Panc1 (cell line): ENCODE data around the gene PRRT4. TPM values are rescaled to one million over a fixed set of nuclear protein-coding genes. Genes with fewer than 3 reads are reported as not detected.
A peak's percentile ranks its signal among the peaks of the same experiment; 100 is the strongest.

ENCODE experiments used
- ATAC-seq: fragments of 200-7000 bp; cut with Tn5 transposase; 2 replicates; pipeline ENCODE4 v1.9.1; 2020; ENCODE audit warnings: mild to moderate bottlenecking, moderate library complexity
- BruUV-seq: library from RNA; stranded (reverse); fragments of 400-500 nt; replicated peaks from 2 replicates; lab custom pipeline; 2021; lab: Mats Ljungman, UMichigan
- CTCF ChIA-PET: fragments of 300-600 bp; sonication (Branson Sonifier 250); formaldehyde crosslinking; loops from one replicate; lab custom pipeline; 2022; ENCODE audit warnings: antibody characterized with exemption; lab: Charles Lee
- POLR2A ChIA-PET: fragments of 300-600 bp; sonication (Branson Sonifier 250); formaldehyde crosslinking; loops from one replicate; lab custom pipeline; 2022; ENCODE audit warnings: antibody characterized with exemption; lab: Charles Lee
- DNase-seq: peaks from one replicate; pipeline ENCODE4 v3.0.0-alpha.2; 2010; ENCODE audit warnings: low read depth, low spot score
- H3K27ac ChIP-seq: 2 replicates; pipeline ENCODE4 v1.5.1; 2011; ENCODE audit warnings: mild to moderate bottlenecking, low read length, inconsistent platforms
- H3K27me3 ChIP-seq: fragments of 200-500 bp; sonication (Bioruptor generic); 2 replicates; pipeline ENCODE4 v1.6.0; 2014; ENCODE audit warnings: low read length, inconsistent platforms; ENCODE audit not compliant: control insufficient read depth, insufficient read depth
- H3K36me3 ChIP-seq: fragments of 200-500 bp; sonication (Bioruptor generic); 2 replicates; pipeline ENCODE4 v1.5.1; 2014; ENCODE audit warnings: inconsistent platforms, mild to moderate bottlenecking, low read length, moderate library complexity; ENCODE audit not compliant: control insufficient read depth, insufficient read depth
- H3K4me1 ChIP-seq: 2 replicates; pipeline ENCODE4 v1.5.1; 2011; ENCODE audit warnings: inconsistent platforms, mild to moderate bottlenecking, low read length, moderate library complexity; ENCODE audit not compliant: control insufficient read depth, insufficient read depth
- H3K4me3 ChIP-seq, 2 experiments: 2 replicates each; pipeline ENCODE4 v1.5.1; 2011 to 2012; ENCODE audit warnings: low read depth in 2 of 2, low read length in 2 of 2, mild to moderate bottlenecking in 2 of 2, inconsistent platforms in 1 of 2, moderate library complexity in 1 of 2
- H3K9me3 ChIP-seq: fragments of 200-500 bp; sonication (Bioruptor generic); 2 replicates; pipeline ENCODE4 v1.5.1; 2014; ENCODE audit warnings: low read depth, mild to moderate bottlenecking, inconsistent platforms, low read length, moderate library complexity; ENCODE audit not compliant: control insufficient read depth, insufficient read depth
- CTCF ChIP-seq: fragments of 450-650 bp; IDR thresholded peaks from 2 replicates; pipeline ENCODE4 v1.5.1; 2017; ENCODE audit warnings: mild to moderate bottlenecking
- POLR2AphosphoS5 ChIP-seq: IDR thresholded peaks from 2 replicates; pipeline ENCODE4 v1.6.1; 2012; ENCODE audit warnings: mild to moderate bottlenecking, low read depth, low read length, moderate library complexity
- REST ChIP-seq, 2 experiments: IDR thresholded peaks; 2 replicates each; pipeline ENCODE4 v1.6.1; 2011 to 2012; ENCODE audit warnings: low read depth in 2 of 2, control low read depth in 1 of 2, low read length in 1 of 2, mild to moderate bottlenecking in 1 of 2, moderate library complexity in 1 of 2; ENCODE audit not compliant: insufficient read depth in 1 of 2
- SIN3A ChIP-seq: IDR thresholded peaks from 2 replicates; pipeline ENCODE4 v1.6.1; 2012; ENCODE audit warnings: low read depth, mild to moderate bottlenecking, low read length, moderate library complexity, borderline replicate concordance; ENCODE audit not compliant: insufficient read depth
- TCF7L2 ChIP-seq: IDR thresholded peaks from 2 replicates; pipeline ENCODE4 v1.6.1; 2011; ENCODE audit warnings: mild to moderate bottlenecking, low read depth, low read length, inconsistent platforms
- in situ Hi-C: cut with HindIII; loops from 2 replicates; pipeline ENCODE4 v1.10.0; 2016; ENCODE audit warnings: low sequenced_read_pairs, low pct_unique_long_range_greater_than_20kb
- intact Hi-C: fragments of 100-400 bp; cut with micrococcal nuclease; formaldehyde crosslinking; loops from one replicate; pipeline ENCODE4 v1.10.0; 2022; ENCODE audit not compliant: unreplicated experiment
- total RNA-seq: library from RNA; stranded (reverse); gene quantifications from one replicate; pipeline ENCODE4 v1.2.1, GENCODE V29; 2021; ENCODE audit not compliant: unreplicated experiment

The PRRT4 gene
- total RNA-seq, 1 experiment from 2014 or later = 0.77 TPM

- Histone ChIP-seq H3K27me3 (peaks cover 15% of the 10 kb centered on the region), H3K36me3 (no peaks in the 10 kb centered on the region), H3K4me3 (peak overlapping the region in 1 of 2 experiments; percentile 4; a peak in 1 of 4 replicates), H3K27ac (no peak overlapping the region), H3K4me1 (no peaks in the 10 kb centered on the region; the same call in 1 of the 2 replicates), H3K9me3 (no peaks in the 10 kb centered on the region)
- DNase-seq = no peak
- ChIA-PET CTCF (no interaction called here), POLR2A (interaction anchor here (0.5 kb wide), 1 partner anchor 9 kb away, joined by 3 read pairs; no protein-coding TSS in a partner anchor)
- in situ Hi-C loops (no loop called here), intact Hi-C loops (no loop called here)
- no peak for ATAC-seq
- TF ChIP-seq POLR2AphosphoS5 (no peak), REST (IDR thresholded peaks at IDR 0.05; ENCODE audit: insufficient read depth in 1 of 2, low read depth in 2 of 2, low read length in 1 of 2) (no peak)
- no TSS peak for BruUV-seq
These were observed 1.6 kb downstream of the PRRT4 start for GRCh38 chr7:128359939-128360338.

GRCh38 chr7:128359336-128359735 lies 2.2 kb downstream of the PRRT4 start:
- intact Hi-C loops = no loop called here
- no peaks in the 10 kb centered on the region for H3K36me3 ChIP-seq
- TF ChIP-seq SIN3A (no peak), POLR2AphosphoS5 (no peak), CTCF (no peak), REST (IDR thresholded peaks at IDR 0.05; ENCODE audit: insufficient read depth in 1 of 2, low read depth in 2 of 2, low read length in 1 of 2) (no peak), TCF7L2 (no peak)
- peaks cover 9% of the 10 kb centered on the region for H3K27me3 ChIP-seq
- no peaks in the 10 kb centered on the region; the same call in 1 of the 2 replicates for H3K4me1 ChIP-seq
- no peak overlapping the region for H3K4me3 ChIP-seq
- no TSS peak for BruUV-seq
- POLR2A ChIA-PET = interaction anchor here (0.5 kb wide), 1 partner anchor 10 kb away, joined by 3 read pairs; no protein-coding TSS in a partner anchor
- in situ Hi-C loops = no loop called here
- CTCF ChIA-PET = interaction anchor here (0.6 kb wide), 1 partner anchor 23 kb away, joined by 3 read pairs; no protein-coding TSS in a partner anchor
- no peaks in the 10 kb centered on the region for H3K9me3 ChIP-seq
- no peak for ATAC-seq
- H3K27ac ChIP-seq = no peak overlapping the region
- DNase-seq = no peak
